Measurements from ENCODE around the gene PAX2.

GRCh38 chr10:100829097-100829870 lies 83.9 kb downstream of the PAX2 start:
- TF ChIP-seq, protein P1, sequence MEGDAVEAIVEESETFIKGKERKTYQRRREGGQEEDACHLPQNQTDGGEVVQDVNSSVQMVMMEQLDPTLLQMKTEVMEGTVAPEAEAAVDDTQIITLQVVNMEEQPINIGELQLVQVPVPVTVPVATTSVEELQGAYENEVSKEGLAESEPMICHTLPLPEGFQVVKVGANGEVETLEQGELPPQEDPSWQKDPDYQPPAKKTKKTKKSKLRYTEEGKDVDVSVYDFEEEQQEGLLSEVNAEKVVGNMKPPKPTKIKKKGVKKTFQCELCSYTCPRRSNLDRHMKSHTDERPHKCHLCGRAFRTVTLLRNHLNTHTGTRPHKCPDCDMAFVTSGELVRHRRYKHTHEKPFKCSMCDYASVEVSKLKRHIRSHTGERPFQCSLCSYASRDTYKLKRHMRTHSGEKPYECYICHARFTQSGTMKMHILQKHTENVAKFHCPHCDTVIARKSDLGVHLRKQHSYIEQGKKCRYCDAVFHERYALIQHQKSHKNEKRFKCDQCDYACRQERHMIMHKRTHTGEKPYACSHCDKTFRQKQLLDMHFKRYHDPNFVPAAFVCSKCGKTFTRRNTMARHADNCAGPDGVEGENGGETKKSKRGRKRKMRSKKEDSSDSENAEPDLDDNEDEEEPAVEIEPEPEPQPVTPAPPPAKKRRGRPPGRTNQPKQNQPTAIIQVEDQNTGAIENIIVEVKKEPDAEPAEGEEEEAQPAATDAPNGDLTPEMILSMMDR (IDR thresholded peaks at IDR 0.05): no peak
- TF ChIP-seq ZFX (IDR thresholded peaks at IDR 0.05; ENCODE audit: borderline replicate concordance): no peak
